Spleen (tissue), 11 donors: Measurements from ENCODE around the gene RIOK2. TPM values are rescaled to one million over a fixed set of nuclear protein-coding genes. Genes with fewer than 3 reads are reported as not detected.
"Not testable (repeated sequence)": the region's sequence is repeated elsewhere in the genome, so short reads cannot be mapped to it uniquely, and the experiment has no call there.

Source experiments
- DNase-seq: peaks from one replicate; pipeline ENCODE4 v3.0.0-alpha.2; 2020
- H3K27ac ChIP-seq, 8 donors: fragments of 200-600 bp; sonication (generic) in 7 of 8; 1 replicate in 4 of 8; 2 replicates in 4 of 8; pipeline versions ENCODE4 v1.5.0 to v1.8.0; 2016 to 2021; ENCODE audit warnings: inconsistent platforms in 4 of 8, mild to moderate bottlenecking in 4 of 8, moderate library complexity in 1 of 8
- H3K27me3 ChIP-seq, 7 donors: fragments of 200-600 bp; sonication (generic) in 6 of 7; replicated peaks in 1 of 7; 1 replicate in 4 of 7; 2 replicates in 3 of 7; pipeline versions ENCODE4 v1.5.0 to v1.8.0; 2016 to 2021; ENCODE audit warnings: inconsistent platforms in 3 of 7, mild to moderate bottlenecking in 1 of 7
- H3K36me3 ChIP-seq, 6 donors: fragments of 200-600 bp; sonication (generic) in 5 of 6; 1 replicate in 4 of 6; 2 replicates in 2 of 6; pipeline versions ENCODE4 v1.5.0 to v1.8.0; 2016 to 2021; ENCODE audit warnings: inconsistent platforms in 2 of 6
- H3K4me1 ChIP-seq, 6 donors: fragments of 200-600 bp; sonication (generic) in 5 of 6; 1 replicate in 3 of 6; 2 replicates in 3 of 6; pipeline versions ENCODE4 v1.5.0 to v1.8.0; 2016 to 2021; ENCODE audit warnings: inconsistent platforms in 3 of 6
- H3K4me3 ChIP-seq, 8 donors: fragments of 200-600 bp; sonication (generic) in 7 of 8; 1 replicate in 4 of 8; 2 replicates in 4 of 8; pipeline versions ENCODE4 v1.5.0 to v1.8.0; 2016 to 2021; ENCODE audit warnings: inconsistent platforms in 4 of 8, mild to moderate bottlenecking in 4 of 8, moderate library complexity in 2 of 8
- H3K9me3 ChIP-seq, 8 donors: fragments of 200-600 bp; sonication (generic) in 7 of 8; 1 replicate in 4 of 8; 2 replicates in 4 of 8; pipeline versions ENCODE4 v1.5.0 to v1.8.0; 2016 to 2021; ENCODE audit warnings: inconsistent platforms in 4 of 8
- CTCF ChIP-seq, 11 experiments: fragments of 200-600 bp in 7 of 11; fragments of 450-650 bp in 4 of 11; sonication (generic) in 4 of 11; IDR thresholded peaks in 8 of 11; conservative IDR thresholded peaks in 3 of 11; 1 replicate in 7 of 11; 2 replicates in 4 of 11; pipeline versions ENCODE4 v1.4.0 to v1.8.0; 2016 to 2021; ENCODE audit warnings: antibody characterized with exemption in 11 of 11, inconsistent platforms in 4 of 11, mild to moderate bottlenecking in 1 of 11
- POLR2A ChIP-seq, 3 donors: fragments of 450-650 bp; IDR thresholded peaks; one replicate each; pipeline ENCODE4 v1.5.1; 2017; ENCODE audit warnings: antibody characterized with exemption in 3 of 3, mild to moderate bottlenecking in 1 of 3
- POLR2AphosphoS5 ChIP-seq, 3 donors: sonication (generic); formaldehyde crosslinking; IDR thresholded peaks; one replicate each; pipeline ENCODE4 v1.5.1; 2017; ENCODE audit warnings: antibody characterized with exemption in 3 of 3
- WGBS, 5 donors: extraction: QIAGEN DNeasy Blood & Tissue Kit in 3 of 5; methylation state at CpG; one replicate each; pipeline versions ENCODE4 v1.1.5 to v1.1.7; 2013 to 2018; 5-methylcytosine and 5-hydroxymethylcytosine counted together
- intact Hi-C: fragments of 100-400 bp; cut with DNase I; formaldehyde crosslinking; loops from one replicate; pipeline ENCODE4 v1.15.0; 2023; ENCODE audit warnings: low total_unique reads
- polyA plus RNA-seq, 3 donors: library from polyadenylated mRNA; stranded (reverse); fragments of 200-250 nt; gene quantifications; one replicate each; pipeline ENCODE4 v1.2.1, GENCODE V29; 2013
- total RNA-seq, 7 donors: library from RNA; depleted of rRNA in 3 of 7; stranded (reverse); fragments of >200 nt in 3 of 7; fragmentation: NEBNext Ultra II Directional in 4 of 7; extraction: Animal tissue kit (Norgen Biotek cat#: 25700) in 4 of 7; gene quantifications; one replicate each; pipeline versions ENCODE4 v1.1.0 to v1.2.1, GENCODE V29; 2016 to 2021
- donor health status: healthy with polysubstance abuse.
- donor health status: DM: no; HTN: no; CAD: no; lungs with moderate emphysema.
- donor health status: DM: no; HTN: no; CAD: no.
- donor health status: Bipolar disorder and iron deficiency.
- donor health status: healthy.
- donor health status: DM: no; HTN: no; CAD: no.
- donor health status: DM: yes; HTN: yes; CAD: no.

The RIOK2 gene
- total and polyA plus RNA-seq, 10 donors: 8.5 to 30.0 (median 16.7) TPM

GRCh38 chr5:97193355-97193688 lies 10.3 kb upstream of the RIOK2 start:
- H3K27me3 ChIP-seq: no peaks in the 10 kb centered on the region
- no peak overlapping the region for H3K27ac ChIP-seq
- no peak for DNase-seq
- no peaks in the 10 kb centered on the region for H3K36me3 ChIP-seq
- peaks cover 0 to 5% (median 0%) of the 10 kb centered on the region in 6 donors for H3K4me1 ChIP-seq
- WGBS, 5 donors: 79 to 88% (median 83%) methylated on average over 4 of the region's 4 CpGs
- H3K4me3 ChIP-seq: no peak overlapping the region
- intact Hi-C loops: no loop called here
- TF ChIP-seq POLR2AphosphoS5 (IDR thresholded peaks at IDR 0.05): no peak
- TF ChIP-seq POLR2A (IDR thresholded peaks at IDR 0.05): no peak
- TF ChIP-seq CTCF (IDR thresholded peaks at IDR 0.05 in 8 of 11, conservative IDR thresholded peaks at IDR 0.05 in 3 of 11): no peak
- H3K9me3 ChIP-seq: peaks cover 0 to 20% (median 13%) of the 10 kb centered on the region in 8 donors

- no peak for TF ChIP-seq CTCF (IDR thresholded peaks at IDR 0.05 in 8 of 11, conservative IDR thresholded peaks at IDR 0.05 in 3 of 11)
- no peak for TF ChIP-seq POLR2AphosphoS5 (IDR thresholded peaks at IDR 0.05)
- TF ChIP-seq POLR2A (IDR thresholded peaks at IDR 0.05): no peak
- H3K4me1 ChIP-seq: peaks cover 0 to 5% (median 0%) of the 10 kb centered on the region in 6 donors
- 58 to 76% (median 65%) methylated on average over 5 of the region's 5 CpGs for WGBS, 5 donors
- H3K27ac ChIP-seq: no peak overlapping the region
- H3K4me3 ChIP-seq: no peak overlapping the region
- DNase-seq: no peak
- H3K9me3 ChIP-seq: peaks cover 0 to 20% (median 13%) of the 10 kb centered on the region in 8 donors
- intact Hi-C loops: no loop called here
- no peaks in the 10 kb centered on the region for H3K36me3 ChIP-seq
- H3K27me3 ChIP-seq: no peaks in the 10 kb centered on the region
Observed at GRCh38 chr5:97192580-97193354, 9.7 kb upstream of the RIOK2 start.

- Histone ChIP-seq H3K36me3 (no peaks in the 10 kb centered on the region), H3K27me3 (no peaks in the 10 kb centered on the region), H3K27ac (no peak overlapping the region), H3K9me3 (peaks cover 0 to 20% (median 13%) of the 10 kb centered on the region in 8 donors), H3K4me1 (peaks cover 0 to 5% (median 0%) of the 10 kb centered on the region in 6 donors), H3K4me3 (no peak overlapping the region)
- WGBS, 5 donors: 71 to 85% (median 75%) methylated on average over 2 of the region's 2 CpGs
- no peak for DNase-seq
- intact Hi-C loops: no loop called here
- TF ChIP-seq POLR2AphosphoS5 (IDR thresholded peaks at IDR 0.05): no peak
- TF ChIP-seq POLR2A (IDR thresholded peaks at IDR 0.05): no peak
- no peak for TF ChIP-seq CTCF (IDR thresholded peaks at IDR 0.05 in 8 of 11, conservative IDR thresholded peaks at IDR 0.05 in 3 of 11)
Observed at GRCh38 chr5:97191893-97192292, 8.8 kb upstream of the RIOK2 start.

GRCh38 chr5:97189523-97189922 lies 6.5 kb upstream of the RIOK2 start:
- H3K27me3 ChIP-seq, H3K4me1 ChIP-seq, H3K36me3 ChIP-seq, H3K4me3 ChIP-seq, intact Hi-C loops, H3K27ac ChIP-seq, DNase-seq: not testable (repeated sequence)
- H3K9me3 ChIP-seq: peaks cover 0 to 20% (median 13%) of the 10 kb centered on the region in 8 donors
- 91 to 100% (median 93%) methylated on average over 1 of the region's 1 CpG for WGBS, 5 donors
